H9 (cell line): Measurements from ENCODE around the gene PPP1R9A. TPM values are rescaled to one million over a fixed set of nuclear protein-coding genes. Genes with fewer than 3 reads are reported as not detected.

Experiments used
- DNase-seq: peaks from one replicate; pipeline ENCODE4 v3.0.0-alpha.2; 2017
- H2AFZ ChIP-seq: one replicate; pipeline ENCODE4 v1.6.1; 2013; ENCODE audit warnings: mild to moderate bottlenecking, low read length, control low read depth, moderate library complexity
- H2AK5ac ChIP-seq: 2 replicates; pipeline ENCODE4 v1.6.1; 2013; ENCODE audit warnings: low read length, control low read depth, mixed read lengths; ENCODE audit not compliant: insufficient read length
- H2BK120ac ChIP-seq: one replicate; pipeline ENCODE4 v1.6.1; 2013; ENCODE audit warnings: low read depth, mild to moderate bottlenecking, low read length, control low read depth, inconsistent platforms; ENCODE audit not compliant: poor library complexity, severe bottlenecking
- H2BK12ac ChIP-seq: 2 replicates; pipeline ENCODE4 v1.6.1; 2013; ENCODE audit warnings: low read length, control low read depth, mixed read lengths, low read depth; ENCODE audit not compliant: insufficient read length
- H2BK15ac ChIP-seq: 2 replicates; pipeline ENCODE4 v1.6.1; 2013; ENCODE audit warnings: low read depth, low read length, control low read depth
- H2BK20ac ChIP-seq: one replicate; pipeline ENCODE4 v1.6.1; 2013; ENCODE audit warnings: low read depth, mild to moderate bottlenecking, low read length, control low read depth, inconsistent platforms; ENCODE audit not compliant: poor library complexity, severe bottlenecking
- H2BK5ac ChIP-seq: 2 replicates; pipeline ENCODE4 v1.6.1; 2013; ENCODE audit warnings: low read length, control low read depth, mixed read lengths; ENCODE audit not compliant: insufficient read length
- H3K14ac ChIP-seq: 2 replicates; pipeline ENCODE4 v1.6.1; 2013; ENCODE audit warnings: low read length, control low read depth; ENCODE audit not compliant: insufficient read depth
- H3K18ac ChIP-seq: 2 replicates; pipeline ENCODE4 v1.6.1; 2013; ENCODE audit warnings: low read depth, mild to moderate bottlenecking, mixed read lengths, low read length, control low read depth; ENCODE audit not compliant: insufficient read length
- H3K23ac ChIP-seq: 2 replicates; pipeline ENCODE4 v1.6.1; 2013; ENCODE audit warnings: low read length, control low read depth, mixed read lengths, low read depth; ENCODE audit not compliant: insufficient read length
- H3K23me2 ChIP-seq: 2 replicates; pipeline ENCODE4 v1.6.1; 2013; ENCODE audit warnings: low read depth, mild to moderate bottlenecking, mixed read lengths, low read length, control low read depth; ENCODE audit not compliant: insufficient read length, poor library complexity, severe bottlenecking
- H3K27ac ChIP-seq: 2 replicates; pipeline ENCODE4 v1.5.1; 2013; ENCODE audit warnings: low read length, control low read depth, mixed read lengths, low read depth; ENCODE audit not compliant: insufficient read length
- H3K27me3 ChIP-seq: 2 replicates; pipeline ENCODE4 v1.6.1; 2013; ENCODE audit warnings: low read length, control low read depth, inconsistent platforms; ENCODE audit not compliant: insufficient read depth
- H3K4ac ChIP-seq: 2 replicates; pipeline ENCODE4 v1.6.1; 2013; ENCODE audit warnings: low read depth, mild to moderate bottlenecking, control low read depth, inconsistent platforms, low read length, moderate library complexity
- H3K4me1 ChIP-seq: 2 replicates; pipeline ENCODE4 v1.6.1; 2013; ENCODE audit warnings: low read length, control low read depth, inconsistent platforms; ENCODE audit not compliant: insufficient read depth
- H3K4me2 ChIP-seq: 2 replicates; pipeline ENCODE4 v1.6.1; 2013; ENCODE audit warnings: low read length, control low read depth, mixed read lengths; ENCODE audit not compliant: insufficient read length, insufficient read depth
- H3K56ac ChIP-seq: 2 replicates; pipeline ENCODE4 v1.6.1; 2013; ENCODE audit warnings: low read depth, mild to moderate bottlenecking, mixed read lengths, low read length, control low read depth; ENCODE audit not compliant: insufficient read length
- H3K79me1 ChIP-seq: 2 replicates; pipeline ENCODE4 v1.6.1; 2013; ENCODE audit warnings: low read depth, mild to moderate bottlenecking, moderate library complexity, low read length, control low read depth, inconsistent platforms; ENCODE audit not compliant: insufficient read depth, poor library complexity, severe bottlenecking
- H3K79me2 ChIP-seq: 2 replicates; pipeline ENCODE4 v1.6.1; 2013; ENCODE audit warnings: low read length, control low read depth, inconsistent platforms; ENCODE audit not compliant: insufficient read depth
- H3K9ac ChIP-seq: 2 replicates; pipeline ENCODE4 v1.6.1; 2013; ENCODE audit warnings: low read length, control low read depth, mixed read lengths; ENCODE audit not compliant: insufficient read length; ENCODE audit errors: extremely low read depth
- H3K9me3 ChIP-seq: one replicate; pipeline ENCODE4 v1.6.1; 2013; ENCODE audit warnings: low read depth, low read length, inconsistent platforms; ENCODE audit not compliant: control insufficient read depth
- H3T11ph ChIP-seq: one replicate; pipeline ENCODE4 v1.6.1; 2013; ENCODE audit warnings: mild to moderate bottlenecking, low read length, control low read depth, inconsistent platforms
- H4K20me1 ChIP-seq: one replicate; pipeline ENCODE4 v1.6.1; 2013; ENCODE audit not compliant: control insufficient read depth, insufficient read length, insufficient read depth
- H4K5ac ChIP-seq: 2 replicates; pipeline ENCODE4 v1.6.1; 2013; ENCODE audit warnings: low read depth, mild to moderate bottlenecking, mixed read lengths, low read length, control low read depth; ENCODE audit not compliant: insufficient read length
- H4K8ac ChIP-seq: replicated peaks from 2 replicates; pipeline ENCODE4 v1.6.1; 2013; ENCODE audit warnings: low read length, control low read depth, mixed read lengths, low read depth; ENCODE audit not compliant: insufficient read length
- H4K91ac ChIP-seq: 2 replicates; pipeline ENCODE4 v1.6.1; 2013; ENCODE audit warnings: low read depth, mild to moderate bottlenecking, moderate library complexity, mixed read lengths, low read length, control low read depth; ENCODE audit not compliant: insufficient read length
- H3K27ac Mint-ChIP-seq, 3 experiments: 2 replicates in 2 of 3; 3 replicates in 1 of 3; pipeline ENCODE4 v1.8.0; 2020 to 2021; ENCODE audit warnings: mixed read lengths in 3 of 3, mild to moderate bottlenecking in 1 of 3, moderate library complexity in 1 of 3
- H3K27me3 Mint-ChIP-seq: 2 replicates; pipeline ENCODE4 v1.8.0; 2021; ENCODE audit warnings: low read depth, mild to moderate bottlenecking, moderate library complexity, mixed read lengths
- H3K36me3 Mint-ChIP-seq, 3 experiments: 2 replicates in 2 of 3; 3 replicates in 1 of 3; pipeline ENCODE4 v1.8.0; 2020 to 2021; ENCODE audit warnings: low read depth in 3 of 3, mixed read lengths in 3 of 3; ENCODE audit not compliant: insufficient read depth in 1 of 3
- H3K4me1 Mint-ChIP-seq, 2 experiments: 2 replicates each; pipeline ENCODE4 v1.8.0; 2020; ENCODE audit warnings: mixed read lengths in 2 of 2
- H3K4me3 Mint-ChIP-seq, 2 experiments: 2 replicates in 1 of 2; 3 replicates in 1 of 2; pipeline ENCODE4 v1.8.0; 2020 to 2021; ENCODE audit warnings: mild to moderate bottlenecking in 2 of 2, mixed read lengths in 2 of 2, moderate library complexity in 1 of 2
- H3K9me3 Mint-ChIP-seq, 2 experiments: 2 replicates in 1 of 2; 3 replicates in 1 of 2; pipeline ENCODE4 v1.8.0; 2020; ENCODE audit warnings: mild to moderate bottlenecking in 2 of 2, mixed read lengths in 2 of 2, moderate library complexity in 1 of 2
- WGBS: extraction: QIAGEN DNeasy Blood & Tissue Kit; methylation state at CpG from one replicate; pipeline ENCODE4 v1.1.7; 2013; ENCODE audit warnings: missing lambda C conversion rate, low lambda C conversion rate, mixed read lengths; ENCODE audit not compliant: insufficient read length; ENCODE audit errors: extremely low coverage; 5-methylcytosine and 5-hydroxymethylcytosine counted together
- total RNA-seq: library from RNA; stranded (reverse); gene quantifications from 2 replicates; pipeline ENCODE4 v1.2.1, GENCODE V29; 2021
- TF ChIP-seq, protein P1 (sequence below): fragments of 200-600 bp; sonication (generic); conservative IDR thresholded peaks from 3 replicates; pipeline ENCODE4 v1.8.0; 2021; ENCODE audit warnings: antibody characterized with exemption, mild to moderate bottlenecking

PPP1R9A gene
- total RNA-seq, 1 experiment from 2014 or later, result 17.0 TPM

- Histone ChIP-seq H3K56ac (no peak overlapping the region), H4K20me1 (no peaks in the 10 kb centered on the region), H2BK20ac (no peak overlapping the region), H2BK120ac (no peak overlapping the region), H3K9ac (no peak overlapping the region), H3K4me1 (no peaks in the 10 kb centered on the region), H3K79me1 (no peaks in the 10 kb centered on the region), H4K8ac (no peak overlapping the region), H2AK5ac (no peak overlapping the region), H2BK12ac (no peak overlapping the region), H3K79me2 (no peaks in the 10 kb centered on the region), H4K91ac (no peak overlapping the region), H3K23ac (no peak overlapping the region), H2AFZ (no peak overlapping the region), H4K5ac (no peak overlapping the region), H2BK5ac (no peak overlapping the region), H3K9me3 (no peaks in the 10 kb centered on the region), H2BK15ac (no peak overlapping the region), H3K4ac (no peak overlapping the region), H3T11ph (no peak overlapping the region), H3K4me2 (no peak overlapping the region), H3K27me3 (no peaks in the 10 kb centered on the region), H3K27ac (no peak overlapping the region), H3K14ac (no peak overlapping the region), H3K23me2 (no peaks in the 10 kb centered on the region), H3K18ac (no peak overlapping the region)
- WGBS, result no CpG with 5 or more reads among the region's 3 CpGs
- Mint-ChIP-seq H3K4me3 (no peak overlapping the region), H3K4me1 (no peaks in the 10 kb centered on the region), H3K27me3 (no peaks in the 10 kb centered on the region), H3K27ac (no peak overlapping the region), H3K36me3 (no peaks in the 10 kb centered on the region), H3K9me3 (peaks cover 0 to 6% of the 10 kb centered on the region in 2 experiments; a peak in 3 of 5 replicates)
- DNase-seq, result no peak
- TF ChIP-seq, protein P1, sequence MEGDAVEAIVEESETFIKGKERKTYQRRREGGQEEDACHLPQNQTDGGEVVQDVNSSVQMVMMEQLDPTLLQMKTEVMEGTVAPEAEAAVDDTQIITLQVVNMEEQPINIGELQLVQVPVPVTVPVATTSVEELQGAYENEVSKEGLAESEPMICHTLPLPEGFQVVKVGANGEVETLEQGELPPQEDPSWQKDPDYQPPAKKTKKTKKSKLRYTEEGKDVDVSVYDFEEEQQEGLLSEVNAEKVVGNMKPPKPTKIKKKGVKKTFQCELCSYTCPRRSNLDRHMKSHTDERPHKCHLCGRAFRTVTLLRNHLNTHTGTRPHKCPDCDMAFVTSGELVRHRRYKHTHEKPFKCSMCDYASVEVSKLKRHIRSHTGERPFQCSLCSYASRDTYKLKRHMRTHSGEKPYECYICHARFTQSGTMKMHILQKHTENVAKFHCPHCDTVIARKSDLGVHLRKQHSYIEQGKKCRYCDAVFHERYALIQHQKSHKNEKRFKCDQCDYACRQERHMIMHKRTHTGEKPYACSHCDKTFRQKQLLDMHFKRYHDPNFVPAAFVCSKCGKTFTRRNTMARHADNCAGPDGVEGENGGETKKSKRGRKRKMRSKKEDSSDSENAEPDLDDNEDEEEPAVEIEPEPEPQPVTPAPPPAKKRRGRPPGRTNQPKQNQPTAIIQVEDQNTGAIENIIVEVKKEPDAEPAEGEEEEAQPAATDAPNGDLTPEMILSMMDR, result no peak
Measured at GRCh38 chr7:95220328-95220727, 312.9 kb downstream of the PPP1R9A start.
